Keratinocyte (primary cell): ENCODE measurements around the gene MEX3C. TPM values are rescaled to one million over a fixed set of nuclear protein-coding genes. Genes with fewer than 3 reads are reported as not detected.

Experiments
- DNase-seq: peaks from one replicate; pipeline ENCODE4 v3.0.0-alpha.2; 2011; ENCODE audit warnings: low read depth, missing footprints, low spot score
- FAIRE-seq: peaks from 2 replicates; lab custom pipeline; 2011; peaks lifted over from hg19 to GRCh38; lab: Jason Lieb, UNC
- H2AFZ ChIP-seq: 2 replicates; pipeline ENCODE4 v1.6.0; 2012; ENCODE audit warnings: low read length, control low read depth, inconsistent platforms; ENCODE audit not compliant: control insufficient read depth
- H3K27ac ChIP-seq: 2 replicates; pipeline ENCODE4 v1.5.1; 2011; ENCODE audit warnings: low read length; ENCODE audit not compliant: control insufficient read depth, insufficient read depth
- H3K27me3 ChIP-seq: 3 replicates; pipeline ENCODE4 v1.6.0; 2011; ENCODE audit warnings: low read length; ENCODE audit not compliant: control insufficient read depth, insufficient read depth; ENCODE audit errors: extremely low read depth
- H3K36me3 ChIP-seq, 2 experiments: 2 replicates in 1 of 2; 3 replicates in 1 of 2; pipeline ENCODE4 v1.5.1; 2011; ENCODE audit warnings: low read length in 2 of 2, mild to moderate bottlenecking in 1 of 2; ENCODE audit not compliant: control insufficient read depth in 2 of 2, insufficient read depth in 2 of 2; ENCODE audit errors: extremely low read depth in 1 of 2
- H3K4me1 ChIP-seq: 3 replicates; pipeline ENCODE4 v1.5.1; 2011; ENCODE audit warnings: low read length; ENCODE audit not compliant: control insufficient read depth, insufficient read depth; ENCODE audit errors: extremely low read depth
- H3K4me2 ChIP-seq: 3 replicates; pipeline ENCODE4 v1.6.0; 2011; ENCODE audit warnings: low read depth, low read length; ENCODE audit not compliant: control insufficient read depth, insufficient read depth; ENCODE audit errors: extremely low read depth
- H3K4me3 ChIP-seq, 3 experiments: fragments of 200-600 bp in 1 of 3; sonication (generic) in 1 of 3; 2 replicates in 2 of 3; 3 replicates in 1 of 3; pipeline ENCODE4 v1.5.1; 2011 to 2016; ENCODE audit warnings: low read length in 3 of 3, mild to moderate bottlenecking in 3 of 3, control low read depth in 2 of 3, inconsistent platforms in 1 of 3, low read depth in 1 of 3, mixed read lengths in 1 of 3, mixed run types in 1 of 3, moderate library complexity in 1 of 3; ENCODE audit not compliant: control insufficient read depth in 2 of 3, insufficient read depth in 2 of 3; ENCODE audit errors: extremely low read depth in 1 of 3
- H3K79me2 ChIP-seq: 2 replicates; pipeline ENCODE4 v1.6.0; 2012; ENCODE audit warnings: low read length; ENCODE audit not compliant: control insufficient read depth, insufficient read depth
- H3K9ac ChIP-seq: 3 replicates; pipeline ENCODE4 v1.6.0; 2011; ENCODE audit warnings: low read length; ENCODE audit not compliant: control insufficient read depth, insufficient read depth; ENCODE audit errors: extremely low read depth
- H3K9me1 ChIP-seq: 3 replicates; pipeline ENCODE4 v1.6.0; 2011; ENCODE audit warnings: low read length; ENCODE audit not compliant: control insufficient read depth, insufficient read depth; ENCODE audit errors: extremely low read depth
- H3K9me3 ChIP-seq: 2 replicates; pipeline ENCODE4 v1.5.1; 2012; ENCODE audit warnings: low read depth, low read length; ENCODE audit not compliant: control insufficient read depth
- H4K20me1 ChIP-seq: 3 replicates; pipeline ENCODE4 v1.6.0; 2011; ENCODE audit warnings: low read length; ENCODE audit not compliant: control insufficient read depth, insufficient read depth; ENCODE audit errors: extremely low read depth
- EZH2 ChIP-seq: IDR thresholded peaks from one replicate; pipeline ENCODE4 v1.6.1; 2012; ENCODE audit warnings: inconsistent platforms, mild to moderate bottlenecking, low read length, moderate library complexity
- dilution Hi-C: fragments of 300-500 bp; cut with MboI; formaldehyde crosslinking; loops from one replicate; pipeline ENCODE4 v1.7.0; 2020; ENCODE audit warnings: low sequenced_read_pairs; ENCODE audit not compliant: extremely low pct_ligation_motif_present
- polyA plus RNA-seq, 5 experiments: library from polyadenylated mRNA; depleted of rRNA in 3 of 5; stranded (reverse) in 3 of 5; stranded (forward) in 1 of 5; unstranded in 1 of 5; fragments of >200 nt; gene quantifications; 1 replicate in 1 of 5; 2 replicates in 3 of 5; 3 replicates in 1 of 5; pipeline versions ENCODE4 v1.2.1 to v1.2.3, GENCODE V29; 2011 to 2012; ENCODE audit warnings: missing spikeins in 2 of 5, low read depth in 1 of 5, low replicate concordance in 1 of 5
- TF ChIP-seq, protein P1 (sequence below), 3 experiments: IDR thresholded peaks in 1 of 3; conservative IDR thresholded peaks in 1 of 3; optimal IDR thresholded peaks in 1 of 3; 2 replicates in 2 of 3; 3 replicates in 1 of 3; pipeline versions ENCODE3 to v1.5.1; 2011; ENCODE audit warnings: low read length in 3 of 3, mild to moderate bottlenecking in 3 of 3, moderate library complexity in 2 of 3, control low read depth in 1 of 3, inconsistent platforms in 1 of 3; ENCODE audit not compliant: insufficient read depth in 2 of 3; ENCODE audit errors: extremely low read depth in 1 of 3

Gene MEX3C
- polyA plus RNA-seq, 1 donor (not counting 4 experiments of a cell fraction or from before 2014, with no cell fraction given), result 75.1 TPM

DNA sequence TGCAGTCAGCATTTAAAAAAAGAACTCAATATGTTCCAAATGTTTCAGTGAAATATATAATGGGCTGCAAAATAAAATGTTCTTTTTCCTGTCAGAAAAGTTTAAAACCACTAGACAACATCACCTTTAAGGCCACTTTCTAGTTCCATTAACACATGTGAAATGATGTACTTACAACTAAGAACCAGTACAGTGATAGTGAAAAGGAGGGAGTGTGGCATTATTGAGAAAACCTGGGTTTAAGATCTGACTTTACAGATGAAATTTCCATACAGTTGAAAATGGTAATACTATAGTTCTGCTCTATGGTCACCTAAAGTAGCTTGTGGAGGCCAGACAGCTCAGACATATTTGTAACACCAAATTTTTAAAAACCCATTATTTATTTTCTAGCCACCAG lies 14.7 kb downstream of the MEX3C start:
- no peak overlapping the region for H2AFZ ChIP-seq
- H3K27ac ChIP-seq, result no peak overlapping the region
- no peaks in the 10 kb centered on the region for H4K20me1 ChIP-seq
- H3K9ac ChIP-seq, result no peak overlapping the region
- no peaks in the 10 kb centered on the region for H3K9me1 ChIP-seq
- no peaks in the 10 kb centered on the region for H3K4me1 ChIP-seq
- H3K9me3 ChIP-seq, result no peaks in the 10 kb centered on the region
- dilution Hi-C loops, result no loop called here
- H3K79me2 ChIP-seq, result peaks cover 93% of the 10 kb centered on the region
- no peak overlapping the region for H3K4me3 ChIP-seq
- no peak for TF ChIP-seq EZH2
- TF ChIP-seq, protein P1, sequence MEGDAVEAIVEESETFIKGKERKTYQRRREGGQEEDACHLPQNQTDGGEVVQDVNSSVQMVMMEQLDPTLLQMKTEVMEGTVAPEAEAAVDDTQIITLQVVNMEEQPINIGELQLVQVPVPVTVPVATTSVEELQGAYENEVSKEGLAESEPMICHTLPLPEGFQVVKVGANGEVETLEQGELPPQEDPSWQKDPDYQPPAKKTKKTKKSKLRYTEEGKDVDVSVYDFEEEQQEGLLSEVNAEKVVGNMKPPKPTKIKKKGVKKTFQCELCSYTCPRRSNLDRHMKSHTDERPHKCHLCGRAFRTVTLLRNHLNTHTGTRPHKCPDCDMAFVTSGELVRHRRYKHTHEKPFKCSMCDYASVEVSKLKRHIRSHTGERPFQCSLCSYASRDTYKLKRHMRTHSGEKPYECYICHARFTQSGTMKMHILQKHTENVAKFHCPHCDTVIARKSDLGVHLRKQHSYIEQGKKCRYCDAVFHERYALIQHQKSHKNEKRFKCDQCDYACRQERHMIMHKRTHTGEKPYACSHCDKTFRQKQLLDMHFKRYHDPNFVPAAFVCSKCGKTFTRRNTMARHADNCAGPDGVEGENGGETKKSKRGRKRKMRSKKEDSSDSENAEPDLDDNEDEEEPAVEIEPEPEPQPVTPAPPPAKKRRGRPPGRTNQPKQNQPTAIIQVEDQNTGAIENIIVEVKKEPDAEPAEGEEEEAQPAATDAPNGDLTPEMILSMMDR (optimal IDR thresholded peaks at IDR 0.05 in 1 of 3, IDR thresholded peaks at IDR 0.05 in 1 of 3, conservative IDR thresholded peaks at IDR 0.05 in 1 of 3; ENCODE audit: extremely low read depth in 1 of 3, insufficient read depth in 2 of 3, low read length in 3 of 3), result no peak
- H3K27me3 ChIP-seq, result no peaks in the 10 kb centered on the region
- H3K4me2 ChIP-seq, result no peak overlapping the region
- FAIRE-seq (no peak), DNase-seq (no peak)
- no peaks in the 10 kb centered on the region for H3K36me3 ChIP-seq

DNA sequence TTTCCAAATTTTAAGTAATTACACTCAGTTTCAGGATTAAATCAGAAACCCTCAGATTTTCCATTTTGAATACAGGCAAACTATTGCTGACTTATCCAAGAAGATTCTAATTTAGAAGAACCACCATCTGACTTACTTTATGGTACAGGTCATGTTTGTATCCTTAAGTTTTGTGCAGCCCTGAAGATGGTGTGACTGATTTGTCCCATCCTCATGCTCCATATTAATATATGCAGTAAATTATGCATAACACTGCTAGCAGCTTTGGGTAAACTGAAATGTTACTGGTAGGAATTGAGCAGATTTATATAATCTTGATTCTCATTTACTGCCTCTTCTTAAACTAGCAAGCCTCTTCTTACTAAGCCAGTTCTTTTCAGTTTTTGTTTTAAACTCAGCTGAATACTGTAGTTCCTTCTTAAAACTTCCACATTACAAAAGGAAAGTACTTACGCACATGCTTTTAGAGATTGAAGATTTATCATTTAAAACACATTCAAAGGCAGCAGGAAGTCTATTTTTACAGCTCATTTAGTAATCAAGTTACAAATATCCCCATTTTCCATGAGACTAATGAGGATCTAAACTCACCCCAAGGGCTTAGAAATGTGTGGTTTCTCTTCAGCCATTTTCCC lies 25.7 kb downstream of the MEX3C start:
- Histone ChIP-seq H3K79me2 (peaks cover 12% of the 10 kb centered on the region), H3K9ac (no peak overlapping the region), H4K20me1 (no peaks in the 10 kb centered on the region), H3K4me2 (no peak overlapping the region), H3K4me3 (no peak overlapping the region), H3K36me3 (peaks cover 4 to 6% of the 10 kb centered on the region in 2 experiments), H3K4me1 (no peaks in the 10 kb centered on the region), H3K27ac (no peak overlapping the region), H2AFZ (no peak overlapping the region), H3K9me1 (no peaks in the 10 kb centered on the region), H3K27me3 (no peaks in the 10 kb centered on the region), H3K9me3 (no peaks in the 10 kb centered on the region)
- dilution Hi-C loops, result no loop called here
- no peak for TF ChIP-seq EZH2
- TF ChIP-seq, protein P1 (optimal IDR thresholded peaks at IDR 0.05 in 1 of 3, IDR thresholded peaks at IDR 0.05 in 1 of 3, conservative IDR thresholded peaks at IDR 0.05 in 1 of 3; ENCODE audit: extremely low read depth in 1 of 3, insufficient read depth in 2 of 3, low read length in 3 of 3), result no peak
- no peak for FAIRE-seq
- no peak for DNase-seq
